HepG2 (cell line): ENCODE results near the gene HP1BP3. TPM values are rescaled to one million over a fixed set of nuclear protein-coding genes. Genes with fewer than 3 reads are reported as not detected.

Experiments
- ATAC-seq: fragments of 200-7000 bp; cut with Tn5 transposase; 3 replicates; pipeline ENCODE4 v1.9.1; 2020; ENCODE audit warnings: mild to moderate bottlenecking, moderate library complexity
- BruUV-seq: library from RNA; stranded (reverse); fragments of 400-500 nt; replicated peaks from 2 replicates; lab custom pipeline; 2021; lab: Mats Ljungman, UMichigan
- CTCF ChIA-PET: fragments of 300-600 bp; formaldehyde crosslinking; extraction: SDS; loops from one replicate; lab custom pipeline; 2021; ENCODE audit warnings: low total read pairs, inconsistent platforms, low intra/inter-chr PET ratio; lab: Yijun Ruan, JAX
- POLR2A ChIA-PET: fragments of 350-600 bp; sonication (Branson Sonifier 250); formaldehyde crosslinking; loops from one replicate; lab custom pipeline; 2020; ENCODE audit warnings: antibody characterized with exemption, inconsistent platforms; lab: Yijun Ruan, JAX
- DNase-seq: peaks from one replicate; pipeline ENCODE4 v3.0.0-alpha.2; 2015; ENCODE audit warnings: low spot score
- FAIRE-seq: peaks from 3 replicates; lab custom pipeline; 2011; peaks lifted over from hg19 to GRCh38; lab: Jason Lieb, UNC
- H2AFZ ChIP-seq: one replicate; pipeline ENCODE4 v1.6.1; 2011; ENCODE audit warnings: low read length, inconsistent platforms
- H3K27ac ChIP-seq: fragments of 300-600 bp; 3 replicates; pipeline ENCODE4 v1.8.0; 2011; ENCODE audit warnings: mixed run types, mild to moderate bottlenecking, mixed read lengths, low read length, inconsistent platforms; ENCODE audit not compliant: insufficient read depth; ENCODE audit errors: extremely low read length
- H3K27me3 ChIP-seq, 2 experiments: fragments of 200-600 bp in 1 of 2; 2 replicates in 1 of 2; 3 replicates in 1 of 2; pipeline versions ENCODE4 v1.6.0 to v1.8.0; 2011; ENCODE audit warnings: low read length in 2 of 2, mild to moderate bottlenecking in 2 of 2, moderate library complexity in 2 of 2, inconsistent platforms in 1 of 2; ENCODE audit not compliant: insufficient read depth in 2 of 2, control insufficient read depth in 1 of 2
- H3K36me3 ChIP-seq, 2 experiments: fragments of 200-600 bp in 1 of 2; replicated peaks in 1 of 2; 2 replicates in 1 of 2; 3 replicates in 1 of 2; pipeline versions ENCODE4 v1.5.1 to v1.8.0; 2011; ENCODE audit warnings: low read length in 2 of 2, inconsistent platforms in 1 of 2; ENCODE audit not compliant: insufficient read depth in 2 of 2, control insufficient read depth in 1 of 2
- H3K4me1 ChIP-seq: 2 replicates; pipeline ENCODE4 v1.5.1; 2012; ENCODE audit warnings: low read length, inconsistent platforms; ENCODE audit not compliant: insufficient read depth
- H3K4me2 ChIP-seq: 2 replicates; pipeline ENCODE4 v1.6.0; 2011; ENCODE audit warnings: low read depth, low read length, inconsistent platforms
- H3K4me3 ChIP-seq, 3 experiments: fragments of 200-600 bp in 1 of 3; sonication (generic), shearing (Covaris generic) in 1 of 3; replicated peaks in 1 of 3; 2 replicates each; pipeline ENCODE4 v1.5.1; 2011 to 2016; ENCODE audit warnings: low read length in 3 of 3, inconsistent platforms in 2 of 3, low read depth in 2 of 3, mild to moderate bottlenecking in 2 of 3, control low read depth in 1 of 3, mixed read lengths in 1 of 3; ENCODE audit not compliant: insufficient read depth in 1 of 3
- H3K79me2 ChIP-seq: one replicate; pipeline ENCODE4 v1.6.1; 2011; ENCODE audit warnings: low read length, inconsistent platforms; ENCODE audit not compliant: insufficient read depth
- H3K9ac ChIP-seq: 2 replicates; pipeline ENCODE4 v1.6.0; 2011; ENCODE audit warnings: mild to moderate bottlenecking, low read depth, low read length, inconsistent platforms; ENCODE audit not compliant: insufficient read depth
- H3K9me3 ChIP-seq: 2 replicates; pipeline ENCODE4 v1.5.1; 2012; ENCODE audit warnings: mild to moderate bottlenecking, low read length
- H4K20me1 ChIP-seq: 2 replicates; pipeline ENCODE4 v1.6.0; 2011; ENCODE audit warnings: inconsistent platforms, mild to moderate bottlenecking, low read length, moderate library complexity; ENCODE audit not compliant: insufficient read depth
- FOXO4 ChIP-seq: sonication (generic); formaldehyde crosslinking; conservative IDR thresholded peaks from 2 replicates; pipeline ENCODE4 v1.8.1; 2023; ENCODE audit warnings: missing genetic modification reagents
- HNF4A ChIP-seq: sonication (generic); formaldehyde crosslinking; IDR thresholded peaks from 2 replicates; pipeline ENCODE4 v1.4.0; 2020; ENCODE audit warnings: missing genetic modification reagents
- NR2F6 ChIP-seq, 2 experiments: IDR thresholded peaks; 2 replicates each; pipeline ENCODE4 v1.6.1; 2016; ENCODE audit warnings: antibody characterized with exemption in 1 of 2, mild to moderate bottlenecking in 1 of 2
- ZEB1 ChIP-seq: IDR thresholded peaks from 2 replicates; pipeline ENCODE4 v1.6.1; 2012; ENCODE audit warnings: mild to moderate bottlenecking, low read depth, inconsistent platforms; ENCODE audit not compliant: insufficient replicate concordance
- ZHX2 ChIP-seq, 2 experiments: sonication (generic) in 1 of 2; formaldehyde crosslinking in 1 of 2; IDR thresholded peaks; 2 replicates each; pipeline versions ENCODE4 v1.6.1 to v1.9.0; 2014 to 2022; ENCODE audit warnings: antibody characterized with exemption in 1 of 2, borderline replicate concordance in 1 of 2, inconsistent platforms in 1 of 2, low read depth in 1 of 2, missing genetic modification reagents in 1 of 2
- ZNF367 ChIP-seq: sonication (generic); formaldehyde crosslinking; IDR thresholded peaks from 2 replicates; pipeline ENCODE4 v1.4.0; 2020; ENCODE audit warnings: missing genetic modification reagents, borderline replicate concordance
- ZNF441 ChIP-seq: sonication (generic); formaldehyde crosslinking; IDR thresholded peaks from 2 replicates; pipeline ENCODE4 v1.7.0; 2021; ENCODE audit warnings: missing genetic modification reagents, borderline replicate concordance
- WGBS: methylation state at CpG from one replicate; pipeline ENCODE4 v1.1.6; 2017; ENCODE audit warnings: low lambda C conversion rate; 5-methylcytosine and 5-hydroxymethylcytosine counted together
- in situ Hi-C: cut with HindIII; loops from 2 replicates; pipeline ENCODE4 v1.10.0; 2017; ENCODE audit warnings: low pct_unique_long_range_greater_than_20kb; ENCODE audit not compliant: extremely low pct_ligation_motif_present
- intact Hi-C: fragments of 100-400 bp; cut with micrococcal nuclease; formaldehyde crosslinking; loops from one replicate; pipeline ENCODE4 v1.10.0; 2022; ENCODE audit not compliant: unreplicated experiment
- polyA plus RNA-seq, 8 experiments: library from polyadenylated mRNA; depleted of rRNA in 3 of 8; stranded (reverse) in 7 of 8; unstranded in 1 of 8; fragments of >200 nt; fragmentation: Illumina TruSeq in 4 of 8; extraction: Trizol in 4 of 8; gene quantifications; 2 replicates each; pipeline versions ENCODE4 v1.2.1 to v1.2.3, GENCODE V29; 2011 to 2016; ENCODE audit warnings: low read depth in 4 of 8, missing spikeins in 1 of 8, mixed read lengths in 1 of 8; ENCODE audit not compliant: insufficient read depth in 1 of 8
- total RNA-seq, 5 experiments: library from RNA; depleted of rRNA; stranded (reverse); fragments of >200 nt; fragmentation: Illumina TruSeq; extraction: Trizol; gene quantifications; 2 replicates each; pipeline ENCODE4 v1.2.3, GENCODE V29; 2016; ENCODE audit warnings: low read depth in 1 of 5

HP1BP3 gene
- total and polyA plus RNA-seq, 2 of the 13 experiments (the other 11 are each of a cell fraction or from before 2014, with no cell fraction given) = 98.5 to 137 TPM

DNA sequence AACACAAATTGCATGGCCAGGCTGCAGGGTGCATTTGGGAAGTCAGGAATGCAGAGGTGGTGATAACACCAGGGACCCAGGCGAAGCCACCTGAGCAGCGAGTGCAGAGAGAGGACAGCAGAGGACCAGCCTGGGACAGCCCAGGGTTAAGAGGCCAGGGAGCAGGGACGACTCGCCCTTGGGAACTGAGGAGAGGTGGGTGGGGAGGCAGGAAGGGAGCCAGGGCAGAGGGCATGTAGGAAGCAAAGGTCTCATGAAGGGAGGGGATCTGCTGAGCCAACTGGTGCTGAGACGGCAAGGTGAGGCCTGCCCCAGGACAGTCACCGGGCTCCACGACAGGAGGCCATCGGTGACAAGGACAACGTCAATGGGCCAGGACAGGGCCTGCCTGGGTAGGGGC lies 85.7 kb downstream of the HP1BP3 start (continued):
- TF ChIP-seq ZHX2 (IDR thresholded peaks at IDR 0.05; ENCODE audit: low read depth) (no peak), ZHX2 (CRISPR knock-in tag; IDR thresholded peaks at IDR 0.05; ENCODE audit: borderline replicate concordance) (no peak), HNF4A (0 out of 2 replicates have a peak, but pooled peaks have one; percentile 12), NR2F6 (IDR thresholded peaks at IDR 0.05) (no peak), NR2F6 (CRISPR knock-in tag; IDR thresholded peaks at IDR 0.05) (0 out of 2 replicates have a peak, but pooled peaks have one; percentile 10), ZEB1 (no peak)

DNA sequence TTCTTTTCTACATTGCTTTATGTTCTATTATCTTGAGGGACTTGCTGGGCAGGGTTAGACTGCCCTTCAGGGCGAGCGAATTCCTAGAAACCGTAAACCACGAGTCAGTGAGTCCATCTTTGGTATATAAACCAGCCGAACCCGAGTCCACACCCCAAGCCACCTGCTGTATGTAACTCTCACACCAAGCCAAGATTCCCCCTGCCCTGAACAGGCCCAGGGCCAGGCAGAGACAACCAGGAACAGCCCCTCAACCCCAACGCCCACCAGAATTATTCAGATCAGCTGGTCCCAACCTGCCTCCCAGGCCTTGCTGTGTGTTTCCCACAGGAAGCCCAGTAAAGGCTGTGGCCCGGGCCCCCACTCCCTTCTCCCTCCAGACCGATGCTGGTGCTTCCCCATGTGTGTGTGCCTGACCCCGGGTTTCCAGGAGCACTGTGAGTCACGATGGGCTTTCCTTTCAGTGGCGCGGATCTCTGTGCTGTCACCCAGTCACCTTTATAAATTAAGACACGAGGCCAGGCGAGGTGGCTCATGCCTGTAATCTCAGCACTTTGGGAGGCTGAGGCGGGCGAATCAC lies 86.4 kb downstream of the HP1BP3 start:
- ChIA-PET POLR2A (no interaction called here), CTCF (no interaction called here)
- H3K79me2 ChIP-seq = no peaks in the 10 kb centered on the region
- TF ChIP-seq ZNF441 (CRISPR knock-in tag) (peak; percentile 70; the same call in 1 of the 2 replicates), FOXO4 (CRISPR knock-in tag) (0 out of 2 replicates have a peak, but pooled peaks have one; percentile 48), ZNF367 (no peak)
- H3K4me3 ChIP-seq = no peak overlapping the region
- H2AFZ ChIP-seq = no peak overlapping the region
- in situ Hi-C loops = no loop called here
- ATAC-seq = no peak
- H3K9ac ChIP-seq = no peak overlapping the region
- no peak overlapping the region for H3K4me2 ChIP-seq
- BruUV-seq = no TSS peak
- no peak for FAIRE-seq
- 45% methylated on average over 15 of the region's 17 CpGs for WGBS
- no peak for DNase-seq
- H3K36me3 ChIP-seq = no peaks in the 10 kb centered on the region
- H4K20me1 ChIP-seq = no peaks in the 10 kb centered on the region
- H3K9me3 ChIP-seq = no peaks in the 10 kb centered on the region
- intact Hi-C loops = no loop called here
- H3K27me3 ChIP-seq = peaks cover 5 to 20% of the 10 kb centered on the region in 2 experiments; a peak in 3 of 5 replicates
- no peak overlapping the region for H3K27ac ChIP-seq
- H3K4me1 ChIP-seq = peaks cover 45% of the 10 kb centered on the region
